Neutrophil (primary cell): ENCODE measurements around the gene CDK17.

Experiments used
- H3K27ac ChIP-seq: fragments of 200-600 bp; sonication (generic); 2 replicates; pipeline ENCODE4 v1.5.1; 2016; ENCODE audit warnings: mild to moderate bottlenecking, moderate library complexity
- H3K27me3 ChIP-seq: fragments of 200-600 bp; sonication (generic); 2 replicates; pipeline ENCODE4 v1.6.0; 2016; ENCODE audit warnings: mild to moderate bottlenecking
- H3K36me3 ChIP-seq: fragments of 200-600 bp; sonication (generic); 2 replicates; pipeline ENCODE4 v1.5.1; 2017
- H3K4me1 ChIP-seq, 2 experiments: fragments of 200-600 bp in 1 of 2; sonication (generic) in 1 of 2; 1 replicate in 1 of 2; 2 replicates in 1 of 2; pipeline versions ENCODE4 v1.5.1 to v1.6.1; 2013 to 2016; ENCODE audit warnings: low read depth in 1 of 2, low read length in 1 of 2, mild to moderate bottlenecking in 1 of 2, moderate library complexity in 1 of 2; ENCODE audit not compliant: control insufficient read depth in 1 of 2, insufficient read depth in 1 of 2
- H3K4me3 ChIP-seq, 2 experiments: fragments of 200-600 bp in 1 of 2; sonication (generic) in 1 of 2; 1 replicate in 1 of 2; 2 replicates in 1 of 2; pipeline ENCODE4 v1.5.1; 2013 to 2016; ENCODE audit warnings: low read depth in 1 of 2, low read length in 1 of 2, mild to moderate bottlenecking in 1 of 2, moderate library complexity in 1 of 2
- H3K9me3 ChIP-seq: fragments of 200-600 bp; sonication (generic); 2 replicates; pipeline ENCODE4 v1.5.1; 2016
- TF ChIP-seq, protein P1 (sequence below): fragments of 200-600 bp; sonication (generic); IDR thresholded peaks from 2 replicates; pipeline ENCODE4 v1.5.1; 2016; ENCODE audit warnings: antibody characterized with exemption

CDK17 gene

DNA sequence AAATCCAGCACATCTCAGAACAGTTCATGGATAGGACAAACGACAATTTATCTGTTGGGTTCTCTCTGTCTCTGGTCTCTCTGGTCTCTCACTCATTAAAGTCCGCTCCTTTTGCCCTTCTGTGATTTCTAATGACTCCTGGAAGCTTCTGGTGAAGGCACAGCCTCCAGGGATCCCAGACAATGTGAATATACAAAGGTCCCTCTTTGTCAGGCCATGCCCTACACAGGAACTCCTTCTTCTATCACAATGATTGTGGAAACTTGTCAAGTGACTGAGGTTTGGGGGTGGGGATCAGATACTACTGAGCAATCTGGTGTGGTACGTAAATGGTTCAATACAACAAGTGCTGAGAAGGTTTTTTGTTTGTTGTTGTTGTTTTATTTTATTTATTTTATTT is 42.7 kb upstream of the CDK17 start:
- H3K27me3 ChIP-seq: no peaks in the 10 kb centered on the region
- peaks cover 7 to 16% of the 10 kb centered on the region in 2 experiments for H3K4me1 ChIP-seq
- H3K9me3 ChIP-seq: no peaks in the 10 kb centered on the region
- TF ChIP-seq, protein P1, sequence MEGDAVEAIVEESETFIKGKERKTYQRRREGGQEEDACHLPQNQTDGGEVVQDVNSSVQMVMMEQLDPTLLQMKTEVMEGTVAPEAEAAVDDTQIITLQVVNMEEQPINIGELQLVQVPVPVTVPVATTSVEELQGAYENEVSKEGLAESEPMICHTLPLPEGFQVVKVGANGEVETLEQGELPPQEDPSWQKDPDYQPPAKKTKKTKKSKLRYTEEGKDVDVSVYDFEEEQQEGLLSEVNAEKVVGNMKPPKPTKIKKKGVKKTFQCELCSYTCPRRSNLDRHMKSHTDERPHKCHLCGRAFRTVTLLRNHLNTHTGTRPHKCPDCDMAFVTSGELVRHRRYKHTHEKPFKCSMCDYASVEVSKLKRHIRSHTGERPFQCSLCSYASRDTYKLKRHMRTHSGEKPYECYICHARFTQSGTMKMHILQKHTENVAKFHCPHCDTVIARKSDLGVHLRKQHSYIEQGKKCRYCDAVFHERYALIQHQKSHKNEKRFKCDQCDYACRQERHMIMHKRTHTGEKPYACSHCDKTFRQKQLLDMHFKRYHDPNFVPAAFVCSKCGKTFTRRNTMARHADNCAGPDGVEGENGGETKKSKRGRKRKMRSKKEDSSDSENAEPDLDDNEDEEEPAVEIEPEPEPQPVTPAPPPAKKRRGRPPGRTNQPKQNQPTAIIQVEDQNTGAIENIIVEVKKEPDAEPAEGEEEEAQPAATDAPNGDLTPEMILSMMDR: no peak
- no peak overlapping the region for H3K4me3 ChIP-seq
- H3K36me3 ChIP-seq: no peaks in the 10 kb centered on the region
- no peak overlapping the region for H3K27ac ChIP-seq

DNA sequence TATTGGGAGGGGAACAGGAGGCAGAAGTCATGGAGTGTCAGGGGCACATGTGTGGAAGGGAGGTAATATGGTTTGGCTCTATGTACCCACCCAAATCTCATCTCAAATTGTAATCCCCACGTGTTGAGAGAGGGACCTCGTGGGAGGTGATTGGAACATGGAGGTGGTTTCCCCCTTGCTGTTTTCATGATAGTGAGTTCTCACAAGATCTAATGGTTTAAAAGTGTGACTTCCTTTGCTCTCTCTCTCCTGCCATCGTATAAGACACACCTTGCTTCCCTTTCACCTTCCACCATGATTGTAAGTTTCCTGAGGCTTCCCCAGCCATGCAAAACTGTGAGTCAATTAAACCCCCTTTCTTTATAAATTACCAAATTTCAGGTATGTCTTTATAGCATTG is 41.6 kb upstream of the CDK17 start:
- no peaks in the 10 kb centered on the region for H3K9me3 ChIP-seq
- H3K4me1 ChIP-seq: peaks cover 7 to 16% of the 10 kb centered on the region in 2 experiments
- no peak overlapping the region for H3K27ac ChIP-seq
- no peaks in the 10 kb centered on the region for H3K27me3 ChIP-seq
- H3K36me3 ChIP-seq: no peaks in the 10 kb centered on the region
- H3K4me3 ChIP-seq: no peak overlapping the region
- TF ChIP-seq, protein P1: no peak

DNA sequence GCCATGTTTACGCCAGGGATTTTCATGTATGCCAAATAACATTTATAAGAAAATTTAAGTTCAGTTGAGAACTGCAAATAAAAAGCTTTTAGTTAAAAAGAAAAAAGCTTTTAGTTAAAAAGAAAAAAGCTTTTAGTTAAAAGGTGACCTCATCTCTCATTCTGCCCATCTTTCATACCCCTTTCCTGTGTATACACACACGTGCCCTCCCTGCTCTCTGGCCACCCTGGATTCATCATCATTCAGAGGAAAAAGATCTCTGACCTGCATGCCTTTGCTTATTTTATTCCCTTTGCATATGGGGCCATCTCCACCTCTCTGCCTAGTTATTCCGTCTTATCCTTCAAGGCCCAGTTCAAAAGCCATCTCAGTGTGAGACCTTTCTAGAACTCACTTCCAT is 38.1 kb upstream of the CDK17 start:
- Histone ChIP-seq H3K9me3 (no peaks in the 10 kb centered on the region), H3K4me3 (no peak overlapping the region), H3K27ac (no peak overlapping the region), H3K4me1 (peaks cover 9 to 14% of the 10 kb centered on the region in 2 experiments), H3K36me3 (no peaks in the 10 kb centered on the region), H3K27me3 (no peaks in the 10 kb centered on the region)
- TF ChIP-seq, protein P1: no peak

DNA sequence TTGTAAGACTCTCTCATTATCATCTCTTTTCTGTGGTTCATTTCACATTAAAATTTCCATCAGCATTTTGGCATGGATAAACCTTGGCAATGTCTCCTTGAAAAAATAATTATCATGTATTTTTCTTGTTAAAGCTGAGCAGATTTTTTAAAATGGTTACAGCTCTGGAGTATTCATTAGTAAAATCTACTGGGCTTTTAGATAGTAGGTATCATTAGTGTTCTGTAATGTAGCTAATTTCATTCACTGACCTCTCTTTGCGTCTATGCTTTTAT is 36.9 kb upstream of the CDK17 start:
- Histone ChIP-seq H3K27ac (no peak overlapping the region), H3K9me3 (no peaks in the 10 kb centered on the region), H3K27me3 (no peaks in the 10 kb centered on the region), H3K36me3 (no peaks in the 10 kb centered on the region), H3K4me1 (peaks cover 9 to 14% of the 10 kb centered on the region in 2 experiments), H3K4me3 (no peak overlapping the region)
- TF ChIP-seq, protein P1: no peak

DNA sequence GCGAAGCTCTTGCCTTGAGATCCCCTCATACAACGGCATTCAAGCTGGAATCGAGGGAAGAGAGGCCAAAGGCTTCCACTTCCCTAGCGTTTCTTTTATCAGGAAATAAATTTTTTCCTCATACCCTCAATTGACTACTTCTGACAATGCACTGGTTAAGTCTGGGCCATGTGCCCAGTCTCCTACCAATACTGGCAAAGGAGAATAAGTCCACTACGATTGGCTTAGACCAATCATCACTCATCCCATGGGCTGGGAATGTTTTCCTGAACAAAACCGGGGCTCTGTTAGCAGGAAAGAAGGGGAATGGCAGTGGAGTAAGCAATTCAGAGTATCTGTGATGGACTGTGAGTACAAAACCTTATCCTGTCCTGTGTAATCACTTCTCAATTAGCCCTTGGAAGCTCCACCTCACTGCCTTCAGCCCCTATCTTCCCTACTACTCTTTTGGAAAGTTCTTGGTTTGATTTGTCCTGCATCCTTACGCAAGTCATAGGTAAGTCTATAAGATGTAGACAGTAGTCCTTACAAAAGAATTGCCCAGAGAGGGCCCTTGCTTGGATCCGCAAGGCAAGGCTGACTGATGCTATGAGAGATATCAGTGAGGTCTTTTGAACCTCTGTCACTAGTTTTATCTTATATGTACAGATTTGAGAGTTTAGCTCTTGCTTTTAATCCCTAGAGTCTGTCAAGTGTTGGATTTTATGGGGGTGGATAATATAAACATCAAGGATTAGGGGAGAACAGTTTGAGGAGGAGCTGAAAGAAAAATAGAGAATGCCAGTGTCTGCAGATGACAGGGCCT is 36.3 kb upstream of the CDK17 start:
- H3K4me3 ChIP-seq: no peak overlapping the region
- peaks cover 9 to 14% of the 10 kb centered on the region in 2 experiments for H3K4me1 ChIP-seq
- no peaks in the 10 kb centered on the region for H3K36me3 ChIP-seq
- TF ChIP-seq, protein P1: no peak
- no peaks in the 10 kb centered on the region for H3K27me3 ChIP-seq
- no peaks in the 10 kb centered on the region for H3K9me3 ChIP-seq
- H3K27ac ChIP-seq: no peak overlapping the region
